HG02759 (cell line): ENCODE results near the gene DET1.

Source experiments
- ATAC-seq: cut with Tn5 transposase; IDR thresholded peaks from one replicate; pipeline ENCODE4 v1.9.1; 2021; ENCODE audit warnings: mild to moderate bottlenecking, moderate library complexity; ENCODE audit not compliant: unreplicated experiment

Gene DET1

DNA sequence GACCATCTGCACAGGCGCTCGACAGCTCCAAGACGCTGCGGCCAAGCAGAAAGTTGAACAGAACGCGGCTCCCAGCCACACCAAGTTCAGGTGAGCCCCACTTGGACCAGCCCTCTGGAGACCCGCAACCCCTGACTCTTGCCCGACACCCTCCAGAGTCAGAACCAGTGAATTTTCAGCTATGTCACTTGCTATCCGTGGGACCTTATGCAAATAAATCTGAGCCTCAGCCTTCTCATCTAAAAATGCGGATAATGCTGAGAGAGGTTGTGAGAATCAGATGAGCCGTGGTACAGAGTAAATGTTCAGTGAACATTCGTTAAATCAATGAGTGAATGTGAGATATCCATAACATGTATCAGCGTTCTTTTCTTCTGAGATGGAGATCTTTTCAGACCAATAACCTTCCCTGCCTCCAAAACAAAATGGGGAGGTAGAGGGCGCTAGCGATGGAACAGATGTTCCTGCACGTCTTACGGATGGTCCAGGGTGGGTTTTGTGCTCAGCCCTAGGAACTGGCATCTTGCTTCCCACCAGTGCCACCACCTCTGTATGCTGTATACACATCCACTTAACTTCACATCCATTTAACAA is 78.4 kb downstream of the DET1 start:
- ATAC-seq, result no peak

DNA sequence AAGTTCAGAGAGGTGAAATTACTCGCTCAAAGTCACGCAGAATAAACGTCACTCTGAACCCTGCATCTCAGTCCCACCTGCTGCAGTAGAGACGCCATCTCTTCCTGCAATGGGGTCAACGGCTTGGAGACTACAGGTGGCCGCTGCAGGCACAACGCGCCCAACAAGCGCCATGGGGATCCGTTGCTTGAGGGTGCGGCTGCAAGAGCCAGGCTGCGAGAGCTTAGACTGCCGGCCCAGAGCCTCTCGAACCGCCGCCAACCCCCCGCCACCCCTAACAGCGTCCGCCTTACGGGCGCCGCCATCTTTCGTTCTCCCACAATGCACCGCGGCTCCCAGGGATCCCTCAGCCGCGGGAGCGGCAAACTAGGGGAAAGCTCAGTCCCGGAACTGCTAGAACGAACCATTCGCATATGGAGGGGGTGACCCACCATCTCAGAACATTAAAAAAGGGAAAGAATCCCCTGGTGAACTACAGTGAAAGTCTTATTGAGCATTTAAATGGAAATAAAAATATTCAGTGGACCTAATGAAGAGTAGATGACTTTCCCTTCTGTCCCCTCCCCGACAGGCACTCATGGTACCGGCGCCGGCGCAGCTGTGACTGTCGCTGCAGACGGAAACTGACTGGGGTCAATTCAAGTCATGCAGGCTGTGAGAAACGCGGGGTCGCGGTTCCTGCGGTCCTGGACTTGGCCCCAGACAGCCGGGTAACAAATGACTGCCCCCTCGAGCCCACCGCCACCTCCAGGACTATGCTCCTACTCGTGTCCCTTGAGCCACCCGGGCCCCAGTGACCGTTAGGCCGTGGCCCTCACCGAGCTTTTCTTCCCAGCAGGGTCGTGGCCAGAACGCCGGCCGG is 79.2 kb downstream of the DET1 start, which contains the start of the genes MRPL46 and MRPS11:
MRPL46 (minus strand) TSS at position 316 of the 862 bp plus-strand sequence; CDS start at position 305, 11 bp downstream.
MRPS11 (plus strand) TSS at position 636 of the 862 bp plus-strand sequence; CDS start at position 646, 10 bp downstream.
- peak; percentile 90 for ATAC-seq

DNA sequence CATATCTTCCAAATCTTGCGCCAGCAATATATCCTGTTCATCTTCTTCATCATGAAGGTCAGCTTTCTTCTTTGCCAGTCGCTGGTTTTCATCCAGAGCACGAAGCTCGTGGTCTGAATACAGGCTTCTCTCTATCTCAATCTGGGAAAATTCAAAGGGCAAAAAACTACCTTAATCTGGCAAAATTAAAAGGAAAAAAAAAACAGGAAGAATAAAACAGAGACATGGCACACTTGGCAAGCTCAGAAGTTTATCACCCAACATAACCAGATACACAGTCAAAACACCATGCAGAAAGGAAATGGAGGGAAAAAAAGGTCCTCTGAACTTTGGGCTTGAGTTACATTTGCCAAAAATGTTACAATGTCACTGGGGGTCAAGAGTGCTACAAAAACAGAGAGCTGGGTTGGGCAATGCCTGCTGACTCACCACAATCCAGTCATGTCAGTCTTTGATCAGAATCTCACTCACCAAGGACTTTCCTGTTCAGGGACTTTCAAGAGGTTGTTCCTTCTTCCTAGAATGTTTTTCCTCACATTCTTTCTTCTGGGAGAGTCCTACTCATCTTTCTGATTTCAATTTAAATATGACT is 80.8 kb downstream of the DET1 start:
- ATAC-seq, result no peak

DNA sequence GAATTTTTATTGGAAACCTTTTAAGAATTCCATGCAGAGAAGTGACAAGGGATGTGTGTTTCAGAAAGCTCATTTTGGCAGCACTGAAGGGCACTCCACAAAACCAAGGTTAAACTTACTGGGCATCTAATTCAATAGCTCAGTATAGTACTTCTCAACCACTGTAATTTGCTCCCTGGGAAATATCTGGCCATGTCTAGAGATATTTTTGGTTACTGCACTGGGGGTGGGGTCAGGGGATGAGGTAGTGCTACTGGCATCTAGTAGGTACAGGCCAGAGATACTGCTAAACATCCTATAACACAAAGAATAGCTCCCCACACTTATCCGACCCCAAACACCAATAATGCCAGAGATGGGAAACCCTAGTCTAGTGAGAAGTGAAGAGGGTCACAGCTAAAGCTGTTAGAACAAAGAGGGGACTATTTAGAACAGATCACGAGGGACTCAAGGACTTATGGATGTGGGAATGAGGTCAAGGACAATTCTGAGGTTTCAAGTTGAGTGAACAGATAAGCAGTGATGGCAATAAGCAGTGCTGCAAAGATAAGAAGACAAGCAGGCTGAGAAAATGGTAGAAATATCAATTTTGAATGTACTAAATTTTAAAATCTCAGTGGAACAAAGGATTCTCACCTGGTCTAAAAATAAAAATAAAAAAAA is 82.5 kb downstream of the DET1 start:
- no peak for ATAC-seq
